Erythroblast (primary cell): ENCODE measurements around the gene COL6A1.
"Not testable (repeated sequence)": the region's sequence is repeated elsewhere in the genome, so short reads cannot be mapped to it uniquely, and the experiment has no call there.

Experiments used
- DNase-seq, 2 experiments: peaks; one replicate each; lab custom pipeline; 2025; lab: John Stamatoyannopoulos, UW
- GATA1 ChIP-seq: IDR thresholded peaks from 2 replicates; pipeline ENCODE4 v1.6.1; 2011; ENCODE audit warnings: low read depth, mild to moderate bottlenecking, control low read depth, low read length, moderate library complexity
- POLR2A ChIP-seq: IDR thresholded peaks from 2 replicates; pipeline ENCODE4 v1.6.1; 2011; ENCODE audit warnings: mild to moderate bottlenecking, low read length

The COL6A1 gene

GRCh38 chr21:46002841-46003574 lies 21.4 kb downstream of the COL6A1 start:
- no peak for DNase-seq
- TF ChIP-seq POLR2A (no peak), GATA1 (no peak)

- TF ChIP-seq POLR2A (no peak), GATA1 (no peak)
- DNase-seq = no peak
These were observed 22.0 kb downstream of the COL6A1 start for GRCh38 chr21:46003575-46004007.

- TF ChIP-seq POLR2A = no peak
- no peak for TF ChIP-seq GATA1
- no peak for DNase-seq
These were observed 22.7 kb downstream of the COL6A1 start for GRCh38 chr21:46004168-46004861.

- DNase-seq = no peak
- TF ChIP-seq POLR2A (no peak), GATA1 (no peak)
These were observed 23.5 kb downstream of the COL6A1 start for GRCh38 chr21:46005081-46005480.

GRCh38 chr21:46005481-46005881 lies 23.9 kb downstream of the COL6A1 start:
- TF ChIP-seq POLR2A = no peak
- no peak for TF ChIP-seq GATA1
- no peak for DNase-seq

- DNase-seq = not testable (repeated sequence)
These were observed 24.4 kb downstream of the COL6A1 start for GRCh38 chr21:46005894-46006546.

GRCh38 chr21:46006547-46007491 lies 25.2 kb downstream of the COL6A1 start:
- no peak for DNase-seq
- no peak for TF ChIP-seq GATA1
- TF ChIP-seq POLR2A = no peak

GRCh38 chr21:46007492-46007868 lies 25.9 kb downstream of the COL6A1 start:
- DNase-seq = no peak

GRCh38 chr21:46008893-46009621 lies 27.5 kb downstream of the COL6A1 start:
- no peak for TF ChIP-seq POLR2A
- no peak for TF ChIP-seq GATA1
- no peak for DNase-seq

More at GRCh38 chr21:46007492-46007868, 25.9 kb downstream of the COL6A1 start:
- TF ChIP-seq GATA1 = no peak
- TF ChIP-seq POLR2A = no peak

GRCh38 chr21:46009951-46010705 lies 28.6 kb downstream of the COL6A1 start:
- no peak for DNase-seq
- TF ChIP-seq POLR2A (no peak), GATA1 (no peak)

GRCh38 chr21:46011267-46011967 lies 29.8 kb downstream of the COL6A1 start:
- TF ChIP-seq POLR2A (no peak), GATA1 (no peak)
- DNase-seq = no peak
